Fibroblast of lung (primary cell): ENCODE measurements around the gene ATG101.

Experiments used
- EZH2 ChIP-seq: IDR thresholded peaks from 2 replicates; pipeline ENCODE4 v1.5.1; 2012; ENCODE audit warnings: low read length, control low read depth, mild to moderate bottlenecking; ENCODE audit errors: missing control alignments
- TF ChIP-seq, protein P1 (sequence below), 2 donors: IDR thresholded peaks in 1 of 2; conservative IDR thresholded peaks in 1 of 2; 1 replicate in 1 of 2; 2 replicates in 1 of 2; pipeline ENCODE4 v1.5.1; 2011 to 2012; ENCODE audit warnings: low read length in 2 of 2, control low read depth in 1 of 2, inconsistent platforms in 1 of 2, low read depth in 1 of 2, mild to moderate bottlenecking in 1 of 2

DNA sequence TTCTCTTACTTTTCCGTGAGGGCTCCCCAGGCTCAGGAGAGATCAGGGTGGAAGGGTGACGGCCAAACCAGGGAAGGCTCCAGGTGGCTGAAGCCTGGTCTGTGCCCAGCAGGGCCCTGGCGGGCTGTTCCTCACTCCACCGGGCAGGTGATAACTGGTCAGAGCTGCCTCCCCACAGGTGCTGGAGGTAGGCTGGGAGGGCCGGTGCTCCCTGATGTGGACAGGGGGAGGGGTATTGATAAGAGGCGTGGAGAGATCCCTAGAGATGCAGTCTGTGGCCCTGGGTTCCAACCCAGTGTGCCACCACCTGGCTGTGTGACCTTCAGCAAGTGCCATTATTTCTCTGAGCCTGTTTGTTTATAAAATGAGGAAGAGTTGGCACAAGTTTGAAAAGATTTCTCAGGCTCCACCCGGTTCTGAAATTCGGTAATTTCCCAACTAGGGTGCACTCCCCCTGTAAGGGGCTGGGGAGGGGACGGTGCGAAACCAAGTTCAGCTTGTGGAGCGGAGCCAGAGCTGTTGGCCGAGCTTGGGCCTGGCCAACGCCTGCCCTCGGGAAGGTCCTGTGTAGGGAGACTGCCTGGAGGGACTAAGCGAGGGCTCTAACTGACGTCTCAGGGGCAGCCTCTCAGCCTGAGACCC, 19.5 kb upstream of the ATG101 start:
- TF ChIP-seq, protein P1, sequence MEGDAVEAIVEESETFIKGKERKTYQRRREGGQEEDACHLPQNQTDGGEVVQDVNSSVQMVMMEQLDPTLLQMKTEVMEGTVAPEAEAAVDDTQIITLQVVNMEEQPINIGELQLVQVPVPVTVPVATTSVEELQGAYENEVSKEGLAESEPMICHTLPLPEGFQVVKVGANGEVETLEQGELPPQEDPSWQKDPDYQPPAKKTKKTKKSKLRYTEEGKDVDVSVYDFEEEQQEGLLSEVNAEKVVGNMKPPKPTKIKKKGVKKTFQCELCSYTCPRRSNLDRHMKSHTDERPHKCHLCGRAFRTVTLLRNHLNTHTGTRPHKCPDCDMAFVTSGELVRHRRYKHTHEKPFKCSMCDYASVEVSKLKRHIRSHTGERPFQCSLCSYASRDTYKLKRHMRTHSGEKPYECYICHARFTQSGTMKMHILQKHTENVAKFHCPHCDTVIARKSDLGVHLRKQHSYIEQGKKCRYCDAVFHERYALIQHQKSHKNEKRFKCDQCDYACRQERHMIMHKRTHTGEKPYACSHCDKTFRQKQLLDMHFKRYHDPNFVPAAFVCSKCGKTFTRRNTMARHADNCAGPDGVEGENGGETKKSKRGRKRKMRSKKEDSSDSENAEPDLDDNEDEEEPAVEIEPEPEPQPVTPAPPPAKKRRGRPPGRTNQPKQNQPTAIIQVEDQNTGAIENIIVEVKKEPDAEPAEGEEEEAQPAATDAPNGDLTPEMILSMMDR (conservative IDR thresholded peaks at IDR 0.05 in 1 of 2, IDR thresholded peaks at IDR 0.05 in 1 of 2; ENCODE audit: low read depth in 1 of 2, low read length in 2 of 2), result no peak
- TF ChIP-seq EZH2, result no peak
